Measurements from ENCODE around the gene PCGF6.
"Not testable (repeated sequence)": the region's sequence is repeated elsewhere in the genome, so short reads cannot be mapped to it uniquely, and the experiment has no call there.

The PCGF6 gene, protein sequence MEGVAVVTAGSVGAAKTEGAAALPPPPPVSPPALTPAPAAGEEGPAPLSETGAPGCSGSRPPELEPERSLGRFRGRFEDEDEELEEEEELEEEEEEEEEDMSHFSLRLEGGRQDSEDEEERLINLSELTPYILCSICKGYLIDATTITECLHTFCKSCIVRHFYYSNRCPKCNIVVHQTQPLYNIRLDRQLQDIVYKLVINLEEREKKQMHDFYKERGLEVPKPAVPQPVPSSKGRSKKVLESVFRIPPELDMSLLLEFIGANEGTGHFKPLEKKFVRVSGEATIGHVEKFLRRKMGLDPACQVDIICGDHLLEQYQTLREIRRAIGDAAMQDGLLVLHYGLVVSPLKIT

DNA sequence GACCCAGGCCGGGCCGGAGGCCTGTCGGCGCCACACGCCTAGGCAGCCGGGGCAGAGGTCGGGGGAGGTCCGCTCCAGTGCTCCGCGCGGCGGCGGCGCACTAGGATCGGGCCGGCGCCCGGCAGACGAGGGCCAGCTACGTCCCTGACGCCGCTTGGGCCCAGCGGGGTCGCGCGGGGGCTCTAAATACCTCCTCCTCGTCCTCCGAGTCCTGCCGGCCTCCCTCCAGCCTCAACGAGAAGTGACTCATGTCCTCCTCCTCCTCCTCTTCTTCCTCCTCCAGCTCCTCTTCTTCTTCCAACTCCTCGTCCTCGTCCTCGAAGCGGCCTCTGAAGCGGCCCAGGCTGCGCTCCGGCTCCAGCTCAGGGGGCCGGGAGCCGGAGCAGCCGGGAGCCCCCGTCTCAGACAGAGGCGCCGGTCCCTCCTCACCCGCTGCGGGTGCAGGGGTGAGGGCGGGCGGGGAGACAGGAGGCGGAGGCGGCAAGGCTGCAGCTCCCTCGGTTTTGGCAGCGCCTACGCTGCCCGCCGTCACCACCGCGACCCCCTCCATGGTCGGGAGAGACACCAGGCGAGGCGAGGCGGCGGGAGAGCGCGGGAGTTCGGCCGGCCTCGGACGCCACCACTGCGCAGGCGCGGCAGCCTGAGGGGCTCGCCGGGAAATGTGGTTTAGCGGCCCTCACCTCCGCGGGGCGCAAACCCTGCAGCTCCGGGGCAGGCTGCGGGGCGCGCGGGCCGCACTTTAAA is at the start of gene PCGF6:
TSS of gene PCGF6 (minus strand) at position 624 of the 744 bp plus-strand sequence. CDS start at position 550, 74 bp downstream.
- DNase-seq (ENCODE audit: low spot score): peak; percentile 98

DNA sequence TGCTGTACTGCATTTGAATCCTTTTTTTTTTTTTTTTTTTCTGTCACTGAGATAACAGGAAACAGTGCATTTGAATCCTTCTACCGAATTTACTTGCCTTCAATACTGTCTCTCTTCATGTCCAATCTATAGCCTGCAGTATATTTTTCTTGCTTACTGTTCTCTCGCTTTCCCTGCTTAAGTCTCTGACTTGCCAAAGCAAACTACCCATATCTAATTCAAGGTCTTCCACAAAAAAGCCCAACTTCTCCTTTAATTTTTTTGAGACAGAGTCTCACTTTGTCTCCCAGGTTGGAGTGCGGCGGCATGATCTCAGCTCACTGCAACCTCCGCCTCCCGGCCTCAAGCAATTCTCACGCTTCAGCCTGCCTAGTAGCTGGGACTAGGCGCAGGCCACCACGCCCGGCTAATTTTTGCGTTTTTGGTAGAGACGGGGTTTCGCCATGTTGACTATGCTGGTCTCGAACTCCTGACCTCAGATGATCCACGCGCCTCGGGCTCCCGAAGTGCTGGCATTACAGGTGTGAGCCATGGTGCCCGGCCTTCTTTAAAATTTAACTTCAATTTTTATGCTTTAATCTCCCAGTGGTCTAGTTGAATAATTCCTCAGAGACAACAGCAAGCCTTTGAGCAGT is 46.4 kb upstream of the PCGF6 start:
- no peak for DNase-seq (ENCODE audit: low spot score)

DNA sequence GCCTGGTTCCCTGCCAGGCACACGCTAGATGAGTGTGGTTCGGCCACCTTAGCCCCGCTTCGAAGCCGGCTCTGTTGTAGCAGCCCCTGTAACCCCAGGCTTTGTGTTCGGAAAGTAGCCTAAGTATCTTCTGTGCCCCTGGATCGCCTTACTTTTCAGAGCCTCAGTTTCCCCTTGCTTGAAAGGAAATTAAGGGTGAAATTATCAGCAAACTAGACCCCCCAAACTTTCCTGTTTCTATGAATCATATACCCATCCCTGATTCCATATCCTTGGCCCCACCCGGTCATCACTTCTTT is 45.8 kb upstream of the PCGF6 start:
- DNase-seq (ENCODE audit: low spot score): no peak

DNA sequence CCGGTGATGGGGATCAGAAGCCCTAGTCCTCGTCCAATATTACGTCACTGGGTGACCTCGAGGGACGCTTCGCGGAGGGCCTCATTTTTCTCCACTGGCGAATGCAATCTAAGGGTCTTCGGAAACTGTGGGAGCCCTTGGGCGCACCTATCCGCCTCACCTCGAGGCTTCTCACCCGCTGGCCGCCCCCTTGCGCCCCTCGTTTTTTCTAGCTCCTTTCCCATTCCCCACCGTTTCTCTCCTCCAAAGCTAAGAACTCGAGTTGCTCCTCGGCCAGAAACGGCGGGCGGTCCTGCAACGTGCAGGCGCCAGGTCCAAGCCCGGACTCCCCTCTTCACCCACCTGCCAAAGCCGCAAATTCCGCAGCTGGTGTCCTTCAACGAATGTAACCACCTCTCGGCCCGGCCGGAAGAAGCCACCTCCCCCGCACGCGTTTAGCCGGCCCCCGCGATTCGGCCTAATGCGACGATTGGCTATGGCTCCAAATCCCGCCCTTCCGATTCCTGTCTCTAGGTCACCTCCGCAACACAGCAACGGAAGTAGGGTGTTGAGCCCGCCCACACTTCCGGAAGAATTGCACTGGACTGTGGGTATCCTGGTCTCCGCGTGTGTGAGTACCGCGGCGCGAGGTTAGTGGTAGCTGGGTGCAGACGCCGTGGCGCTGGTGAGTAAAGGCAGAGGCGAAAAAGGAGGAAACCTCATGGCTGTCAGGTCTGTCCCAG is 45.3 kb upstream of the PCGF6 start, which contains the start of the genes ATP5MK and PDCD11:
TSS of gene ATP5MK (minus strand) at position 409 of the 722 bp plus-strand sequence. CDS start 4,018 bp downstream, outside the sequence.
TSS of gene PDCD11 (plus strand) at position 560 of the 722 bp plus-strand sequence. CDS start 1,801 bp downstream, outside the sequence.
- DNase-seq (ENCODE audit: low spot score): peak; percentile 97

DNA sequence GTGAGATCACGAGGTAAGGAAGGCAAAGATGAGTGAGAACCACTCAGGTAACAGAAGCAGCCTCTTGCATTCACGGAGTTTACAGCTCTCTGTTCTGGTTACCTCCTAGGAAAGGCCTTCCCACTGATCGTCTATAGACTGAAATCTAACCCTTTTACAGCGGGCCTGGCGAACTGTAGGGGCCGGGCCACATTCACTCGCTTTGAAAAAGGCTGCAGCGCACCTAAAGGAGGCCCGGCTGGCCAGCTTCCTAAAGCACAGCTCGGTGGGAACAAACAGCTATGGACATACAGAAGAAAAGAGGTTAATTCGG is 44.8 kb upstream of the PCGF6 start:
- DNase-seq (ENCODE audit: low spot score): peak; percentile 27

DNA sequence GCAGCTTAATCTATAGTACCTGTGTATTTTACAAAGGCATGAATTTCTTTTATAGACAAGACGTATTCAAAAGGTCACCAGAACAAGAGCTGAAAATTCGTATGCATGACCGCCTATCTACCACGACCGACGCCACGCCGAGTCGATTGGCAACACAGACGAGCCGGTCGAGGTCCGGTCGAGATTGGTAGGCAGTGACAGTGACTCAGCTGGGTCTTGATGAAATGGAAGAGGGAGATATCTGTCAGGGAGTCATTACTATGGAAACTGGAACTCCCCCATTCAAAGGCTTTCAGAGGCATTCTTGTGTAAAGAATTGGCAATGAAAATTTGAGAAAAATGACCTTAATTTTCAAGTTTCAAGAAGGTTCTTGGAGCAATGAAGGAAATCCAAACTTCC is 43.2 kb upstream of the PCGF6 start:
- DNase-seq (ENCODE audit: low spot score): no peak

DNA sequence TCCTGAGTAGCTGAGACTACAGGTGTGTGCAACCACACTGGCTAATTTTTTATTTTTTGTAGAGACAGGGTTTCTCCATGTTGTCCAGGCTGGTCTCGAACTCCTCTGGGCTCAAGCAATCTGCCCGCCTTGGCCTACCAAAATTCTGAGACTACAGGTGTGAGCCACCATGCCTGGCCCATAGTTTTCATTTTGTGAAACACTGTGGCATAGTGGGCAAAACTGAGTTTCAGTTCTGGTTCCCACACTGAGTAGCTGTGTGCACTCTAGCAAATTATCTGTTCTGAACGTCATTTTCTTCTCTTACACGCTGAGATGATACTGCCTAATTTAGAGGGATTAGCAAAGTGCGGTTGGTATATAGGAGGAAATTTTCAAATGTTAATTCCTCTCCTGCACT is 31.8 kb upstream of the PCGF6 start:
- no peak for DNase-seq (ENCODE audit: low spot score)

DNA sequence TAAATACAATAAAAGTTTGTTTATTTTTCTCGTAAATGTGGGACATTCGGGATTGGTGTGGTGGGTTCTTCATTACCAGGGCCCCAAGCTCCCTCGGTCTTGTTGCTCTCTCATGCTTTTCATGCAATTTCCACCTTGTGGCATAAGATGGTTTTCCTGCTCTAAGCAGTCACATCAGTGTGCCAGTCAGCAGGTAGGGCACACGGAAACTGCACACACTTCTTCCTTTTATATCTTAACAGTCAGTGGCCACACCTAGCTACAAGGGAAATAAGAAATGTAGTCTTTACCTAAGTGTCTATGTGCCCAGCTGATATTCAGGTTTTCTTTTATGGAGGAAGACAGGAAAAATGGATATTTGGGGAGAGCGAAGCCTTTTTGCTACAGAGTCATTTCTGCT is 23.3 kb upstream of the PCGF6 start:
- no peak for DNase-seq (ENCODE audit: low spot score)

DNA sequence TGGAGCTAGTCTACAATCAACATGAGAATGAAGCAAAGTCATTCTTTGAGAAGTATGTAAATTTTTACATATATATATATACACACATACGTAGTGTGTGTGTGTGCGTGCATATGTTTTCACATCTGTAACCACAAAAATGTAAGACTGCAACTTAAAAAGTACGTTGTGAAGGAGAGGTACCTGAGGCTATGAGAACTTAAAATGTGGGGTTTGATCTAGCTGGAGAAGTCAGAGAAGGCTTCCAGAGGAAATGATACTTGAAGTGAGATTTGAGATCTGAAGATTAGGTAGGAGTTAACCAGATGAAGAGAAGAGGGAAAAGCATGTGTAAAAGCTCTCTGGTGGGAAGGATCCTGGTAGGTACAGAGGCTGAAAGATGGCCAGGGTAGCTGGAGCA is 22.6 kb upstream of the PCGF6 start:
- DNase-seq (ENCODE audit: low spot score): no peak

DNA sequence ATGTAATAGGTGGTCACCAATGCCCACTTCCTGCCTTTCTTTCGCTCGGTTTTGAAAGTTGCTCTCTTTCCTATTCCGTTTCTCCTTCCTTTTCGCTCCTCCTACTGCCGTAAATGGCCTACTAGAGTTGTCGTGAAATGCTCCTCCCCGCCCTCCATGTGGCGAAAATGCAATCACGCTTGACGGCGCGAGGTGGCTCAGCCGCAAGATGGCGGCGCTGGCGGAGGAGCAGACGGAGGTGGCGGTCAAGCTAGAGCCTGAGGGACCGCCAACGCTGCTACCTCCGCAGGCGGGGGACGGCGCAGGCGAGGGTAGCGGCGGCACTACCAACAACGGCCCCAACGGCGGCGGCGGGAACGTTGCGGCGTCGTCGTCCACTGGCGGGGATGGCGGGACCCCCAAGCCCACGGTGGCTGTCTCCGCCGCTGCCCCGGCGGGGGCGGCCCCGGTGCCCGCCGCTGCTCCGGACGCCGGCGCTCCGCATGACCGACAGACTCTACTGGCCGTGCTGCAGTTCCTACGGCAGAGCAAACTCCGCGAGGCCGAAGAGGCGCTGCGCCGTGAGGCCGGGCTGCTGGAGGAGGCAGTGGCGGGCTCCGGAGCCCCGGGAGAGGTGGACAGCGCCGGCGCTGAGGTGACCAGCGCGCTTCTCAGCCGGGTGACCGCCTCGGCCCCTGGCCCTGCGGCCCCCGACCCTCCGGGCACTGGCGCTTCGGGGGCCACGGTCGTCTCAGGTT is 17.0 kb upstream of the PCGF6 start, which contains the start of gene TAF5:
TSS of gene TAF5 (plus strand) at position 195 of the 737 bp plus-strand sequence. CDS start at position 209, 14 bp downstream.
- peak; percentile 95 for DNase-seq (ENCODE audit: low spot score)

DNA sequence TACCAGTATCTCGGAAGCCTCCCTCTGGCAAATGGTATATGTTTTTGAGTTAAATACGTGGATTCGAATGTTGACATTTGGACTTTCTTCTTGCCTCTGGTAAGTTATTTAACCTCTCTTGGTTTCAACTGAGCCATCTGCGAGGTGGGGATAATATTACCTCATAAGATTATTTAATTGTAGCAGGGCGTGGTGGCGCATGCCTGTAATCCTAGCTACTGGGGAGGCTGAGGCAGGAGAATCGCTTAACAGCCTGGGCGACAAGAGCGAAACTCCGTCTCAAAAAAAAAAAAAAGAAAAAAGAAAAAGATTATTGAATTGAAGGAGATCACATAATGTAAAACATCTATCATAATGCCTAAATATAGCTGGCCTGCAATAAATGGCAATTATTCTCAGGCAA is 16.4 kb upstream of the PCGF6 start:
- no peak for DNase-seq (ENCODE audit: low spot score)

DNA sequence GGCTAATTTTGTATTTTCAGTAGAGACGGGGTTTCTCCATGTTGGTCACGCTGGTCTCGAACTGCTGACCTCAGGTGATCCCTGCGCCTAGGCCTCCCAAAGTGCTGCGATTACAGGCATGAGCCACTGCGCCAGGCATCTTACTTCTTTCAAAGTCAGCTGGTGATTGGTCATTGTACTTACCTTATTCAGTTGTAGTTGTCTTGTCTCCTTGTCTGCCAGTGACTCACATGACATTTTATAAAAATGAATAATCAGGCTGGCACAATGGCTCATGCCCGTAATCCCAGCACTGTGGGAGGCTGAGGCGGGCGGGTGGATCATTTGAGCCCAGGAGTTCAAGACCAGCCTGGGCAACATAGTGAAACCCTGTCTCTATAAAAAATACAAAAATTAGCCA is 9.9 kb upstream of the PCGF6 start:
- not testable (repeated sequence) for DNase-seq (ENCODE audit: low spot score)

DNA sequence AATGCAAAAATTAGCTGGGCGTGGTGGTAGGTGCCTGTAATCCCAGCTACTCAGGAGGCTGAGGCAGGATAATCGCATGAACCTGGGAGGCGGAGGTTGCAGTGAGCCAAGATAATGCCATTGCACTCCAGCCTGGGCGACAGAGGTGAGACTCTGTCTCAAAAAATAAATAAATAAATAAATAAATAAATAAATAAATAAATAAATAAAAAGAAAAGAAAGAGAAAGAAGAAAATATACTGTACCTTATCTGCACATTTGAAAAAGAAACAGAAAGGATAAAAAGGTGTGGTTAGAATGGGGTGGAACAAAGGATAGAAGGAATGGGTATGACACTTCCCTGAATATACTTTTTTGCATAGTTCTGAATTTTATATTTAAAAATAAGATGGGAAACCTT is 8.6 kb upstream of the PCGF6 start:
- DNase-seq (ENCODE audit: low spot score): not testable (repeated sequence)

DNA sequence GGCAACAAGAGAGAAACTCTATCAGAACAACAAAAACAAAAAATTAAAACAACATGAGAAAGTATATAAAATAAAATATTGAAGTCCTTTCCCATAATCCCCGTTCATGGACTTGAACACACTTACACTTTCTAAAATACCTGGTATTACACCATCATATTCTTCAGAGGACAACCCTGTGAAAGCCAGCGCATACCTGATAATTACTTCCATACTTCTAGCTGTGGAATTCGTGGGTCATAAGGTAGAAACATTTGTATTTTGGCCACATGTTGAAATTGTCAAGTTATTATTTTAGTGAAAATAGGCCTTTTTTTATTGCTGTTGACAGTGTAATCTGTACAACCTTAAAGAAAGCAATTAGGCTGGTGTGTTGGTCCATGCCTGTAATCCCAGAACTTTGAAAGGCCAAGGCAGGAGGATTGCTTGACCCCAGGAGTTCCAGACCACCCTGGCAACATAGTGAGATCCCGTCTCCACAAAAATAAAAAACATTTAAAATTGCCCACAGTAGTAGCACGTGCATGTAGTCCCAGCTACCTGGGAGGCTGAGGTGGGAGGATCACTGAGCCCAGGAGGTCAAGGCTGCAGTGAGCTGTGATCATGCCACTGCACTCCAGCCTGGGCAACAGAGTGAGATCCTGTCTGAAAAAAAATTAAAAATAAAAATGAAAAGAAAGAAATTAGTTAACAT is 5.1 kb upstream of the PCGF6 start:
- no peak for DNase-seq (ENCODE audit: low spot score)

DNA sequence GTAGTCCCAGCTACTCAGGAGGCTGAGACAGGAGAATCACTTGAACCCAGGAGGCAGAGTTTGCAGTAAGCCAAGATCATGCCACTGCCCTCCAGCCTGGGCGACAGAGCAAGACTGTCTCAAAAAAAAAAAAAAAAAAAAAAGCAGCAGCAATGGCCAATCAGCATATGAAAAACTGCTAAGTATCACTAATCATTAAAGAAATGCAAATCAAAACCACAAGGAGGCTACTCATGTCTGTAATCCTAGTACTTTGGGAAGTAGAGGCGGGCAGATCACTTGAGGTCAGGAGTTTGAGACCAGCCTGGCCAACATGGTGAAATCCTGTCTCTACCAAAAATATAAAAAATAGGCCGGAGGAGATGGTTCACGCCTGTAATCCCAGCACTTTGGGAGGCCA is 3.6 kb upstream of the PCGF6 start:
- not testable (repeated sequence) for DNase-seq (ENCODE audit: low spot score)

DNA sequence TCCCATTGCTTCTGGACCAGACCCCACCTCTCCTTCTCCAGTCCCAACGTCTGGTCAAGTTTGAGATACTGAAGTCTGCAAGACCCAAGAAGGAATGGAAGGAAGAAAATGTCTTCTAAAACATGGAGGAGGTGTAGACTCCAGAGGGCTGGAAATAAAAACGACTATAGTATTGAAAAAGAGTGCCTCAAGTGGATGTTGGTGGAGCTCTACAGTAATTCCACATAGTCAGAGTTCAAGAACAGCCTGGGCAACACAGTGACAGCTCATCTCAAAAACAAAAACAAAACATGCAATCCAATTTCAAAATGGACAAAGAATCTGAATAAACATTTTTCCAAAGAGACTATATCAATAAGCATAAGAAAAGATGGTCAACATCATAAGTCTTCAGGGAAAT is 2.3 kb upstream of the PCGF6 start:
- DNase-seq (ENCODE audit: low spot score): peak; percentile 7

DNA sequence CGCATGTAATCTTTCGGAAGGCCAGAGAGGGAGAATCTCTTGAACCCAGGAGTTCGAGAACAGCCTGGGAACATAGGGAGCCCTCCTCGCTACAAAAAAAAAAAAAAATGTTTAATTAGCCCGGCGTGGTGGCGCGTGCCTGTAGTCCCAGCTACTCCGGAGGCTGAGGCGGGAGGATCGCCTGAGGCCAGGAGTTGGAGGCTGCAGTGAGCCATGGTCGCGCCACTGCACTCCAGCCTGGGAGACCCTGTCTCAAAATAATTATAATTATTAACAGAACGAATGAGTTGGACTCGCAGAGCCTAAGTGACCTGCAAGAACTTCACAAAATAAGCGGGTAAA is 794 bp downstream of the PCGF6 start:
- no peak for DNase-seq (ENCODE audit: low spot score)

DNA sequence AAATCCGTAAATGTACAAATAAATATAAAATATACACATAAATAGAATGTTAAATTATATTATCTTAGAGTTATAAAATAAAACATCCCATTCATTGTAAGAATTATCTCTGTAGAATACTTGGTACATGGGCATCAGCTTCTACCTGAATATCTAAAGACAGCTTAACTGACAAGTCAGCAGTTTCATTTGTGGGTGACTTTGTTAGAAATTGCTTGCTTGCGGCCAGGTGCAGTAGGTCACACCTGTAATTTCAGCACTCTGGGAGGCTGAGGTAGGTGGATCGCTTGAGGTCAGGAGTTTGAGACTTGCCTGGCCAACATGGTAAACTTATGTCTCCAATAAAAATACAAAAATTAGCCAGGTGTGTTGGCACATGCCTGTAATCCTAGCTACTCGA is 14.6 kb downstream of the PCGF6 start:
- no peak for DNase-seq (ENCODE audit: low spot score)

DNA sequence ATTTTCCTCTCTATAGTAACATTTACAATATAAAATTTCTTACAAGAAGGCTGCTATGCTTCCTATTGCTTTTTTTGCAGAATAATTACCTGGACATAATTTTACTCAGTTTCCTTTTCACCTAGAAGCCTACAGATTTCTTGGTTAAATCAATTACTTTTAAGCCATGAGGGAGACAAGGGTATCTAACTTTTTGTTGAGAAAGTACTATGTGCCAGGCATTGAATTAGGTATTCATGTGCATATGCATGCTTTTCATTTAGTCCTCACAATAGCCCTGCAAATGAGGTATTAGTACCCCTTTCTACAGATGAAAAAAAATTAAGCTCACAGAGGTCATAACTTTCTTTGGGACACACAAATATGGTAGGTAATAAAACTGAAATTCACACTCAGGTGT is 16.4 kb downstream of the PCGF6 start:
- DNase-seq (ENCODE audit: low spot score): no peak

DNA sequence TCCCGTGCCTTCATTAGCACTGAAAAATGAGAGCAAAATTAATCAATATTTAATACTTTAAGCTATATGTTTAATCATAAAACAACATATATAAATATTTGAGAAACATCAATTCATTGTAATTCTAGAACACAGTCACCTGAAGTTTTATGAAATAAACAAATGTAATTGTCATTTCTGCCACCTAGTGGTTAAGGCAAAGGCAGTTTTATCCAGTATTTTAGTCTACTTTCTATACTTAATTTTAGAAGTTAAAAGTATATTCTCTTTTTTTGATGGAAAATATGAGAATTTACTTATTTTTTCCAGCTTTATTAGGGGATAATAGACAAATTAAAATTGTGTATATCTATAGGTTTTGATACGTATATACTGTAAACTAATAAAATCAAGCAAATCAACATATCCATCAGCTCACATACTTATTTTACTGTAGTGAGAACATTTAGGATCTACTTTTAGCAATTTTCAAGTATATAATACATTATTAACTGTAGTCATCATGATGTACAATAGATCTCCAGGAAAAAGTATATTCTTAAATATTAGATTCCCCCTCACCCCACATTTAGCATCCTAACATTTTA is 16.9 kb downstream of the PCGF6 start:
- peak; percentile 14 for DNase-seq (ENCODE audit: low spot score)

DNA sequence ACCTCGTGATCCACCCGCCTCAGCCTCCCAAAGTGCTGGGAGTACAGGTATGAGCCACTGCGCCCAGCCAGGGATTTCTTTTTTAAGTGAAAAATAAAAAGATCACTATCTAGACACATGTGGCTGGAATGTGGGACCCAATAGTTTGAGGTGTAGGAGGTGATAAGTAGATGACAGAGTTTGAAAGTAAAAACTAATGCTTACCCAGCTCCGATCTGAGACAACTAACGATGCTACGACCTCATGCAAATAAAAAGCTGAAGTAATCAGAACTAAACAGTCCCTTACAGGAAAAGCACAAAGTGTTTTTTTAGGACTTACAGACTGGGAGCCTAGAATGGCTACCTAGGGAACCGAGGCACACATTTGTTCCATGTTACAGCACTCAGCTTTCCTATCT is 23.0 kb downstream of the PCGF6 start:
- DNase-seq (ENCODE audit: low spot score): no peak
